C4-2B (cell line): ENCODE measurements around the gene GPALPP1.

Source experiments
- ZFX ChIP-seq: fragments of 450-650 bp; IDR thresholded peaks from 2 replicates; pipeline ENCODE4 v1.6.1; 2017
- TF ChIP-seq, protein P1 (sequence below): fragments of 450-650 bp; conservative IDR thresholded peaks from 2 replicates; pipeline ENCODE4 v1.5.1; 2017; ENCODE audit warnings: mild to moderate bottlenecking

DNA sequence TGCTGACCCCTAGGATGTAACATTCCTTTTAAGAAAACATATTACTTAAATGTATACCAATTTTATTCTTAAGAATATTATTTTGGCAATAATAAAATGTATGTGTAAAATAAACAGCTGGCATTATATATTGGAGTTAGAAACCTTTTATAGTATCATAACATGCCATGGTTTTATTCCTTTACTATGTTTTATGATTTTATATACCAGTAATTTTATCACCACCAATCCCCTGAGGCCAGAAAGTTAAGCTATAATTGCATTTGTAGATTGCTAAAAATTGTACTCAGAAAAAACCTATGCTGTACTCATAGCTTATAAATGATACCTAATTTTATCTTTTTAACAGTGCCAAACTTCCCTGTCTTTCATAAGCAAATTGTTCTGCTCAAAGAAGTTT is 17.9 kb downstream of the GPALPP1 start:
- TF ChIP-seq, protein P1, sequence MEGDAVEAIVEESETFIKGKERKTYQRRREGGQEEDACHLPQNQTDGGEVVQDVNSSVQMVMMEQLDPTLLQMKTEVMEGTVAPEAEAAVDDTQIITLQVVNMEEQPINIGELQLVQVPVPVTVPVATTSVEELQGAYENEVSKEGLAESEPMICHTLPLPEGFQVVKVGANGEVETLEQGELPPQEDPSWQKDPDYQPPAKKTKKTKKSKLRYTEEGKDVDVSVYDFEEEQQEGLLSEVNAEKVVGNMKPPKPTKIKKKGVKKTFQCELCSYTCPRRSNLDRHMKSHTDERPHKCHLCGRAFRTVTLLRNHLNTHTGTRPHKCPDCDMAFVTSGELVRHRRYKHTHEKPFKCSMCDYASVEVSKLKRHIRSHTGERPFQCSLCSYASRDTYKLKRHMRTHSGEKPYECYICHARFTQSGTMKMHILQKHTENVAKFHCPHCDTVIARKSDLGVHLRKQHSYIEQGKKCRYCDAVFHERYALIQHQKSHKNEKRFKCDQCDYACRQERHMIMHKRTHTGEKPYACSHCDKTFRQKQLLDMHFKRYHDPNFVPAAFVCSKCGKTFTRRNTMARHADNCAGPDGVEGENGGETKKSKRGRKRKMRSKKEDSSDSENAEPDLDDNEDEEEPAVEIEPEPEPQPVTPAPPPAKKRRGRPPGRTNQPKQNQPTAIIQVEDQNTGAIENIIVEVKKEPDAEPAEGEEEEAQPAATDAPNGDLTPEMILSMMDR: no peak
- no peak for TF ChIP-seq ZFX
